LNCAP (cell line): ENCODE data around the gene AATK.

Experiments used
- TF ChIP-seq, protein P1 (sequence below): fragments of 450-650 bp; IDR thresholded peaks from 2 replicates; pipeline ENCODE4 v1.5.1; 2017; ENCODE audit warnings: mild to moderate bottlenecking

Gene AATK

DNA sequence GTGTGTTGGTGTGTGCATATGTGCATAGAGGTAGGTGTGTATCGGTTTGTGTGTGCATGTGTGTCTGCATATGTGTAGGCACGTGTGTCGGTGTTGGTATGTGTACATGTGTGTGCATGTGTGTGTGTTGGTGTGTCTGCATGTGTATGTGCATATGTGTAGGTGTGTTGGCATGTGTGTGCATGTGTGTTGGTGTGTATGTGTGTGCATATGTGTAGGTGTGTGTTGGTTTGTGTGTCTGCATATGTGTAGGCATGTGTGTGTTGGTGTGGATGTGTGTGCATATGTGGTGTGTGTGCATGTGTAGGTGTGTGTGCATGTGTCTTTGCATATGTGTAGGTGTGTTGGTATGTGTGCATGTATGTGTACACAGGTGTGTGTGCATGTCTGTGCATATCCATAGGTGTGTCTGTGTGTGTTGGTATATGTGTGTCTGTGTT, 3.9 kb upstream of the AATK start:
- TF ChIP-seq, protein P1, sequence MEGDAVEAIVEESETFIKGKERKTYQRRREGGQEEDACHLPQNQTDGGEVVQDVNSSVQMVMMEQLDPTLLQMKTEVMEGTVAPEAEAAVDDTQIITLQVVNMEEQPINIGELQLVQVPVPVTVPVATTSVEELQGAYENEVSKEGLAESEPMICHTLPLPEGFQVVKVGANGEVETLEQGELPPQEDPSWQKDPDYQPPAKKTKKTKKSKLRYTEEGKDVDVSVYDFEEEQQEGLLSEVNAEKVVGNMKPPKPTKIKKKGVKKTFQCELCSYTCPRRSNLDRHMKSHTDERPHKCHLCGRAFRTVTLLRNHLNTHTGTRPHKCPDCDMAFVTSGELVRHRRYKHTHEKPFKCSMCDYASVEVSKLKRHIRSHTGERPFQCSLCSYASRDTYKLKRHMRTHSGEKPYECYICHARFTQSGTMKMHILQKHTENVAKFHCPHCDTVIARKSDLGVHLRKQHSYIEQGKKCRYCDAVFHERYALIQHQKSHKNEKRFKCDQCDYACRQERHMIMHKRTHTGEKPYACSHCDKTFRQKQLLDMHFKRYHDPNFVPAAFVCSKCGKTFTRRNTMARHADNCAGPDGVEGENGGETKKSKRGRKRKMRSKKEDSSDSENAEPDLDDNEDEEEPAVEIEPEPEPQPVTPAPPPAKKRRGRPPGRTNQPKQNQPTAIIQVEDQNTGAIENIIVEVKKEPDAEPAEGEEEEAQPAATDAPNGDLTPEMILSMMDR = no peak

DNA sequence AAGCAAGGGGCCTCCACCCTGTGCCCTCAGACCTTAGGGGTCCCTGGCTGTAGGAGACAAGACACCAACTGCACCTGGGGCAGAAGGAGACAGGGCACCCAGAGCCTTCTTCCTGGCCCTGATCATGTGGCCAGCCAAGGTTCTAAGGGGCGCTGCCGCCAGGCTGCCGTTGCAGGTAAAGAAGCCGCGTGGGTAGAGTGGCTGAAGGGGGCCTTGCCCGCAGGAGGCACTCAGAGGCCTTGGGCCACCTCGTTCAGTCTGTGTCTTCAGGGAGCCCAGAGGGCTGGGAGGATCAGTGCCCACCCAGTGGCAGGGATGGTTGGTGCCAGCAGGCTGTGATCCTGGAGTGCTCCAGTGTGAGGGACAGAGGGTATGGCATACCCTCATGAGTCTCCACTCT, 1.6 kb upstream of the AATK start:
- TF ChIP-seq, protein P1 = no peak

DNA sequence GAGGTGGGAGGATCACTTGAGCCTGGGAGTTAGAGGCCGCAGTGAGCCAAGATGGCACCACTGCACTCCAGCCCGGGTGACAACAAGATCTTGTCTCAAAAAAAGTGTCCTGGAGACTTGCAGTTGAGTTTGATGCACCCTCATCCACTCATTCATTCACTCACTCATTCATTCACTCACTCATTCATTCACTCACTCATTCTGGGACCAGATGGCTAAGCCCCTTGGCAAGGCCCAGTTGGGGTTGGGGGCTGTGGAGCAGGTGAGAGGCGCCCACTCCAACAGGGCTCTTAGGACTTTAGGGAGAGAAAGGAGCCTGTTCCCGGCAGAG, 1.1 kb upstream of the AATK start:
- TF ChIP-seq, protein P1 = no peak

DNA sequence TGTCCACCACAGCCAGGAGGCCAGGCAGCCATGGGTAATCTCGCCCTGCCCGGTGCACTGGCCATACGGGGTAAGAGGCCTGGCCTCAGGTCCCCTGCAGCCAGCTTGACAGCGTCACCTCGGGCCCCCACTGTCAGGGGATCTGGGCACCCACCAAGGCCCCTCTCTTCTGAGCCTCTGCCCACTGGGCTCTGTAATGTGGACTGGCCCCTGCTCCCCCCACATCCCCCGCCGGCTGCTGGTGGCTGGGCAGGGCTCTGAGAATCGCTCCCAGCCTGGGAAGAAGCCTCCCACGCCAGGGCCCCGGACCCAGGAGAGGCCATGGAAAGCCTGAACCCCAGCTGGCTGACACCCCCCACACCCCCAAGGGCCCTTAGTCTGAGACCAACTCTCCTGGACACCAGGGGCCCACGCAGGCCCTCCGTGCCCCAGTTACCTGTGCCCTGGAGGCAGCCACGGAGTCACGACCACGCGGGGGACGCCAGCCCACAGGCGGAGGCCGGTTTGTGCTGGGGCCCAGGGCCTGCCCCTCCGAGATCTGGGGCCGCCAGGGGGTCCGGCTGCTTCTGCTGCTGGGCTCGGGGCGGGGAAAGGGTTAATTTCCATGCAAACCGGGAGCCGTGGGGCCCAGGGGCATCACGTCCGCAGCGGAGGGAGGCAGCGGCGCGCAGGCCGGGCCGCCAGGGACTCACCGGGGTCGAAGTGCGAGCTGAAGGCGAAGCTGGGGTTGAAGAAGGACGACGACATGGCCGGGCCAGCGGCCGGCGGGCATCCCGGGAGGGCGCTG, 582 bp downstream of the AATK start, which contains the start of gene PVALEF:
TSS of gene PVALEF (plus strand) at position 262 of the 787 bp plus-strand sequence. CDS start 15,720 bp downstream, outside the sequence.
- TF ChIP-seq, protein P1 = no peak

DNA sequence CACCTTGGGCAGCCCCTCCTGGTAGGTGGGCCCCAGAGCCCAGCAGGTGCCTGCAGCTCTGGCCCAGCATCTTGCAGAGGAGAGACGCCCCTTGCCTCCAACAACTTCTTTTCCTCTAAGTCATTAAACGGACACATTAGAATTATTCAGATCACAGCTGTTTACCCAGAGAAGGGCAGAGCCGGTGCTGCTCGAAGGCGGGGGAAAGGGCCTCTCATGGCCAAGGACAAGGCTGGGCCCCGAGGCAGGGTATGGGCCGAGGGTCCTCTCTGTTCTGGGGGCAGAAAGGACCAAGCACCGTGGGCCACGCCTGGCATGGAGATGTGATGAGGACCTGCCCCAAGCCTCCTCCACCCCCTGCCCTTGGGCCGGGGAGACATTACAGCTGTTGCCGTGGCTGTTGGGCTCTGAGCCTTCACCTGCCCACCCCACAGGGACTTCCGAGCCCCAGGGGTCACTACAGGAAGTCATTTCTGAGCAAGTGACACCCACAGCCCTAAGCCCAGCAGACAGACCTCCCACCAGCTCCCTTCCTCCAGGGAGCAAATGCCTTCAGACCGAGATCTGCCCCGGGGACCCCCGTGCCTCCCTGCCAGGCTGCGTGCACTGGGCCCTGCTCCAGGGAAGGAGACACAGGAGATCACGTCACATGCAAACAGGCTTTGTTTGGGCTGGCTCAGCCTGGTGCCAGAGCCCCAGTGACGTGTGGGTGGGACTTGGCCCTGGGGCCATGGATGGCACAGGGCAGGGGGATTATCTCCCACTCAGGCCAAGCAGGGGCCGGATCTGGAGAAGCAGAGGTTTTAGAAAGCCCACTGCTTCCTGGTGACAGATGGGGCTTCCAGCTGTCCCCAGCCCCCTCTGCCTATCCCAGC, 1.4 kb downstream of the AATK start:
- TF ChIP-seq, protein P1 = no peak

DNA sequence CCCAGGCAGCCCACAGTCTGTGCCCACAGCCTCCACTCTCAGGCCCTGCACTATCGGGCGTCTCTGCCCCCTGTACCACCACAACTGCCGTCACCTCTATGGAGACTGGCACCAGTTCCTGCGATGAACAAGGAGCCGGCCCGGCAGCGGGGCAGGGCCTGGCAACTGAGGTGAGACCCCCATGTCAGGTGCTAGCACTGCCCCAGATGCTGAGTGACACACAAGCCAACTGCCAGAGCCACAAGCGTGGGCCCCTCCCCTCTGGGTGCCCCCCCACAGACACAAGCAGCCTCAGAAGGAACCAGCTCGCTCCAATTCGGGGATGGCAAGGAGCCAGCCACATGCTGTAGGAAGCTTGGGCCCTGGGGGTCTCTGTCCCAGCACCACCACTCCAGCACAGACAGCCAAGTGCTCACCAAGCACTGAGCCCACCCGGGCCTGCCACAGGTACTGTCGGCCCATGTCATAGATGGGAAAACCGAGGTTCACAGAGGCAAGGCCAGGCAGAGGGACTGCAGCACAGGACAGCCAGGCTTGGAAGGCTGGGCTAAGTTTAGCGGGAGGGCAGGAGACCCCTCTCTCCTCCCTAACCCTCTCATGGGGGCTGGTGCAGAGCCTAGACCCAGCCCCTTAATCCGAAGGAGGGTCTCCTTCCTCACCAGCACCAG, 2.2 kb downstream of the AATK start:
- TF ChIP-seq, protein P1 = no peak

DNA sequence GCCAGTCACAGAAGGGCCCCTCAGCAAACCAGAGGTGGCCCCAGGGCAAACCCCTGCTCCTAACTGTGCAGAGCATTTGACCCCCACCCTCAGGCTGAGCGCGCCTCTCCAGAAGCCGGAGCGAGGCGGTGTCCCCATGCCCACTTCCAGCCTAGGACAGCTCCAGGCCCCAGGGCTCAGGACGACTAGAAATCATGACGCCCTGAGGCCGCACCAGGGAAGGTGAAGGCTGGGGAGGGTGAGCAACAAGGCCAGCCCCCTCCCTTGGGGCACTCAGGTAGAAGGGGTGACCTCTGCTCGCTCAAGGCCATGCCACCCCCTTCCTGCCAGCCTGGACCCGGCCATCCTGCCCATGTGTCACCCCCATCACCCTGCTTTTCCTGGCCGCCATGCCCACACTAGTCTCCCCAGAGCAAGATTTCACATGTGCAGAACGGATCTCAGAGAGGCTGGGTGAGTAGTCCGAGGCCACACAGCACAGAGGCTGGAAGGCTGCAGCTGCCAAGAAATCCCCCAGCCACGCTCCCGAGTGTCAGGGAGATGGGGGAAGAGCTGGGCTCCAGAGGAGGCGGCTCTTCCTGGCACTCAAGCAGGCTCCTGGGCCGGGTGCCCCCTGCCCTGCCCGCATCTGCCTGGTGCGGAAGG, 2.8 kb downstream of the AATK start:
- TF ChIP-seq, protein P1 = no peak
